Measurements from ENCODE around the gene GASK1A. TPM values are rescaled to one million over a fixed set of nuclear protein-coding genes. Genes with fewer than 3 reads are reported as not detected.
A peak's percentile ranks its signal among the peaks of the same experiment; 100 is the strongest.
"Not testable (repeated sequence)": the region's sequence is repeated elsewhere in the genome, so short reads cannot be mapped to it uniquely, and the experiment has no call there.

The GASK1A gene
- polyA plus RNA-seq, 4 donors = 0.27 to 3.3 (median 1.4) TPM

GRCh38 chr3:43055806-43056770 lies 77.0 kb downstream of the GASK1A start:
- Histone ChIP-seq H3K27ac (ENCODE audit: low read depth in 1 of 3, low read length in 2 of 3) (no peak overlapping the region), H3K36me3 (ENCODE audit: control insufficient read depth in 3 of 3, insufficient read depth in 2 of 3, low read depth in 1 of 3, low read length in 3 of 3) (peaks cover 0 to 4% (median 0%) of the 10 kb centered on the region in 3 donors), H3K27me3 (ENCODE audit: control insufficient read depth in 3 of 3, insufficient read depth in 3 of 3, low read length in 3 of 3) (no peaks in the 10 kb centered on the region), H3K4me1 (ENCODE audit: control insufficient read depth in 3 of 3, insufficient read depth in 2 of 3, low read depth in 1 of 3, low read length in 2 of 3) (no peaks in the 10 kb centered on the region), H3K4me3 (ENCODE audit: low read depth in 1 of 3, low read length in 3 of 3) (no peak overlapping the region), H3K9me3 (ENCODE audit: control insufficient read depth in 2 of 2, insufficient read depth in 1 of 2, low read depth in 1 of 2, low read length in 1 of 2) (peaks cover 0 to 19% of the 10 kb centered on the region in 2 donors)
- FAIRE-seq (no peak), DNase-seq (no peak)
- WGBS, 3 donors = 81 to 89% (median 83%) methylated on average over 15 of the region's 15 CpGs

- Histone ChIP-seq H3K27ac (ENCODE audit: low read depth in 1 of 3, low read length in 2 of 3) (no peak overlapping the region), H3K27me3 (ENCODE audit: control insufficient read depth in 3 of 3, insufficient read depth in 3 of 3, low read length in 3 of 3) (no peaks in the 10 kb centered on the region), H3K9me3 (ENCODE audit: control insufficient read depth in 2 of 2, insufficient read depth in 1 of 2, low read depth in 1 of 2, low read length in 1 of 2) (peaks cover 0 to 21% of the 10 kb centered on the region in 2 donors), H3K36me3 (ENCODE audit: control insufficient read depth in 3 of 3, insufficient read depth in 2 of 3, low read depth in 1 of 3, low read length in 3 of 3) (peaks cover 0 to 10% (median 0%) of the 10 kb centered on the region in 3 donors), H3K4me3 (ENCODE audit: low read depth in 1 of 3, low read length in 3 of 3) (no peak overlapping the region), H3K4me1 (ENCODE audit: control insufficient read depth in 3 of 3, insufficient read depth in 2 of 3, low read depth in 1 of 3, low read length in 2 of 3) (no peaks in the 10 kb centered on the region)
- FAIRE-seq (no peak), DNase-seq (no peak)
- WGBS, 3 donors = 71 to 90% (median 78%) methylated on average over 1 of the region's 1 CpG
Measured at GRCh38 chr3:43059456-43059855, 80.3 kb downstream of the GASK1A start.

- Histone ChIP-seq H3K4me3 (ENCODE audit: low read depth in 1 of 3, low read length in 3 of 3) (no peak overlapping the region), H3K36me3 (ENCODE audit: control insufficient read depth in 3 of 3, insufficient read depth in 2 of 3, low read depth in 1 of 3, low read length in 3 of 3) (peaks cover 0 to 10% (median 0%) of the 10 kb centered on the region in 3 donors), H3K4me1 (ENCODE audit: control insufficient read depth in 3 of 3, insufficient read depth in 2 of 3, low read depth in 1 of 3, low read length in 2 of 3) (no peaks in the 10 kb centered on the region), H3K27ac (ENCODE audit: low read depth in 1 of 3, low read length in 2 of 3) (no peak overlapping the region), H3K27me3 (ENCODE audit: control insufficient read depth in 3 of 3, insufficient read depth in 3 of 3, low read length in 3 of 3) (no peaks in the 10 kb centered on the region), H3K9me3 (ENCODE audit: control insufficient read depth in 2 of 2, insufficient read depth in 1 of 2, low read depth in 1 of 2, low read length in 1 of 2) (peaks cover 0 to 21% of the 10 kb centered on the region in 2 donors)
- FAIRE-seq (no peak), DNase-seq (no peak)
- 73 to 89% (median 87%) methylated on average over 8 of the region's 8 CpGs for WGBS, 3 donors
Measured at GRCh38 chr3:43061101-43061895, 82.2 kb downstream of the GASK1A start.

GRCh38 chr3:43062040-43062563 lies 83.0 kb downstream of the GASK1A start:
- H3K27me3 ChIP-seq (ENCODE audit: control insufficient read depth in 3 of 3, insufficient read depth in 3 of 3, low read length in 3 of 3) = no peaks in the 10 kb centered on the region
- H3K27ac ChIP-seq (ENCODE audit: low read depth in 1 of 3, low read length in 2 of 3) = no peak overlapping the region
- H3K9me3 ChIP-seq (ENCODE audit: control insufficient read depth in 2 of 2, insufficient read depth in 1 of 2, low read depth in 1 of 2, low read length in 1 of 2) = peaks cover 0 to 21% of the 10 kb centered on the region in 2 donors
- H3K36me3 ChIP-seq (ENCODE audit: control insufficient read depth in 3 of 3, insufficient read depth in 2 of 3, low read depth in 1 of 3, low read length in 3 of 3) = peaks cover 0 to 10% (median 0%) of the 10 kb centered on the region in 3 donors
- H3K4me3 ChIP-seq (ENCODE audit: low read depth in 1 of 3, low read length in 3 of 3) = no peak overlapping the region
- FAIRE-seq = no peak
- WGBS, 3 donors = 88 to 95% (median 90%) methylated on average over 5 of the region's 5 CpGs
- DNase-seq = no peak
- no peaks in the 10 kb centered on the region for H3K4me1 ChIP-seq (ENCODE audit: control insufficient read depth in 3 of 3, insufficient read depth in 2 of 3, low read depth in 1 of 3, low read length in 2 of 3)

- no peak for FAIRE-seq
Measured at GRCh38 chr3:43062564-43063040, 83.5 kb downstream of the GASK1A start.

GRCh38 chr3:43063114-43063513 lies 84.0 kb downstream of the GASK1A start:
- DNase-seq (no peak), FAIRE-seq (no peak)
- peaks cover 0 to 10% (median 0%) of the 10 kb centered on the region in 3 donors for H3K36me3 ChIP-seq (ENCODE audit: control insufficient read depth in 3 of 3, insufficient read depth in 2 of 3, low read depth in 1 of 3, low read length in 3 of 3)
- H3K27me3 ChIP-seq (ENCODE audit: control insufficient read depth in 3 of 3, insufficient read depth in 3 of 3, low read length in 3 of 3) = no peaks in the 10 kb centered on the region
- H3K27ac ChIP-seq (ENCODE audit: low read depth in 1 of 3, low read length in 2 of 3) = no peak overlapping the region
- WGBS, 3 donors = 72 to 74% (median 73%) methylated on average over 4 to 5 of the region's 5 CpGs
- no peaks in the 10 kb centered on the region for H3K4me1 ChIP-seq (ENCODE audit: control insufficient read depth in 3 of 3, insufficient read depth in 2 of 3, low read depth in 1 of 3, low read length in 2 of 3)
- H3K4me3 ChIP-seq (ENCODE audit: low read depth in 1 of 3, low read length in 3 of 3) = no peak overlapping the region
- peaks cover 0 to 21% of the 10 kb centered on the region in 2 donors for H3K9me3 ChIP-seq (ENCODE audit: control insufficient read depth in 2 of 2, insufficient read depth in 1 of 2, low read depth in 1 of 2, low read length in 1 of 2)

More at GRCh38 chr3:43062564-43063040, 83.5 kb downstream of the GASK1A start:
- Histone ChIP-seq H3K4me1 (ENCODE audit: control insufficient read depth in 3 of 3, insufficient read depth in 2 of 3, low read depth in 1 of 3, low read length in 2 of 3) (no peaks in the 10 kb centered on the region), H3K4me3 (ENCODE audit: low read depth in 1 of 3, low read length in 3 of 3) (no peak overlapping the region), H3K27ac (ENCODE audit: low read depth in 1 of 3, low read length in 2 of 3) (no peak overlapping the region), H3K36me3 (ENCODE audit: control insufficient read depth in 3 of 3, insufficient read depth in 2 of 3, low read depth in 1 of 3, low read length in 3 of 3) (peaks cover 0 to 10% (median 0%) of the 10 kb centered on the region in 3 donors), H3K9me3 (ENCODE audit: control insufficient read depth in 2 of 2, insufficient read depth in 1 of 2, low read depth in 1 of 2, low read length in 1 of 2) (peaks cover 0 to 21% of the 10 kb centered on the region in 2 donors), H3K27me3 (ENCODE audit: control insufficient read depth in 3 of 3, insufficient read depth in 3 of 3, low read length in 3 of 3) (no peaks in the 10 kb centered on the region)
- WGBS, 3 donors = 71 to 84% (median 72%) methylated on average over 8 of the region's 8 CpGs
- no peak for DNase-seq

GRCh38 chr3:43070670-43071069 lies 91.6 kb downstream of the GASK1A start:
- H3K27ac ChIP-seq (ENCODE audit: low read depth in 1 of 3, low read length in 2 of 3); H3K4me3 ChIP-seq (ENCODE audit: low read depth in 1 of 3, low read length in 3 of 3); H3K36me3 ChIP-seq (ENCODE audit: control insufficient read depth in 3 of 3, insufficient read depth in 2 of 3, low read depth in 1 of 3, low read length in 3 of 3); H3K9me3 ChIP-seq (ENCODE audit: control insufficient read depth in 2 of 2, insufficient read depth in 1 of 2, low read depth in 1 of 2, low read length in 1 of 2); H3K27me3 ChIP-seq (ENCODE audit: control insufficient read depth in 3 of 3, insufficient read depth in 3 of 3, low read length in 3 of 3); H3K4me1 ChIP-seq (ENCODE audit: control insufficient read depth in 3 of 3, insufficient read depth in 2 of 3, low read depth in 1 of 3, low read length in 2 of 3); FAIRE-seq; DNase-seq: not testable (repeated sequence)
- WGBS, 3 donors = 92 to 99% (median 97%) methylated on average over 4 of the region's 5 CpGs

- Histone ChIP-seq H3K4me3 (ENCODE audit: low read depth in 1 of 3, low read length in 3 of 3) (no peak overlapping the region), H3K27ac (ENCODE audit: low read depth in 1 of 3, low read length in 2 of 3) (no peak overlapping the region), H3K4me1 (ENCODE audit: control insufficient read depth in 3 of 3, insufficient read depth in 2 of 3, low read depth in 1 of 3, low read length in 2 of 3) (no peaks in the 10 kb centered on the region), H3K27me3 (ENCODE audit: control insufficient read depth in 3 of 3, insufficient read depth in 3 of 3, low read length in 3 of 3) (peaks cover 0 to 2% (median 0%) of the 10 kb centered on the region in 3 donors), H3K9me3 (ENCODE audit: control insufficient read depth in 2 of 2, insufficient read depth in 1 of 2, low read depth in 1 of 2, low read length in 1 of 2) (no peaks in the 10 kb centered on the region), H3K36me3 (ENCODE audit: control insufficient read depth in 3 of 3, insufficient read depth in 2 of 3, low read depth in 1 of 3, low read length in 3 of 3) (no peaks in the 10 kb centered on the region)
- 56 to 66% (median 61%) methylated on average over 7 of the region's 7 CpGs for WGBS, 3 donors
- no peak for FAIRE-seq
- DNase-seq = peak in 1 of 2 donors; percentile 33
Measured at GRCh38 chr3:43071313-43071893, 92.3 kb downstream of the GASK1A start.

All from small intestine (tissue), 7 donors.